ENCODE results near the gene ABCC2.

Gene ABCC2

GRCh38 chr10:99777918-99778714 is 4.3 kb upstream of the ABCC2 start:
- TF ChIP-seq, protein P1, sequence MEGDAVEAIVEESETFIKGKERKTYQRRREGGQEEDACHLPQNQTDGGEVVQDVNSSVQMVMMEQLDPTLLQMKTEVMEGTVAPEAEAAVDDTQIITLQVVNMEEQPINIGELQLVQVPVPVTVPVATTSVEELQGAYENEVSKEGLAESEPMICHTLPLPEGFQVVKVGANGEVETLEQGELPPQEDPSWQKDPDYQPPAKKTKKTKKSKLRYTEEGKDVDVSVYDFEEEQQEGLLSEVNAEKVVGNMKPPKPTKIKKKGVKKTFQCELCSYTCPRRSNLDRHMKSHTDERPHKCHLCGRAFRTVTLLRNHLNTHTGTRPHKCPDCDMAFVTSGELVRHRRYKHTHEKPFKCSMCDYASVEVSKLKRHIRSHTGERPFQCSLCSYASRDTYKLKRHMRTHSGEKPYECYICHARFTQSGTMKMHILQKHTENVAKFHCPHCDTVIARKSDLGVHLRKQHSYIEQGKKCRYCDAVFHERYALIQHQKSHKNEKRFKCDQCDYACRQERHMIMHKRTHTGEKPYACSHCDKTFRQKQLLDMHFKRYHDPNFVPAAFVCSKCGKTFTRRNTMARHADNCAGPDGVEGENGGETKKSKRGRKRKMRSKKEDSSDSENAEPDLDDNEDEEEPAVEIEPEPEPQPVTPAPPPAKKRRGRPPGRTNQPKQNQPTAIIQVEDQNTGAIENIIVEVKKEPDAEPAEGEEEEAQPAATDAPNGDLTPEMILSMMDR (conservative IDR thresholded peaks at IDR 0.05): no peak
- no peak overlapping the region for H3K27ac ChIP-seq

DNA sequence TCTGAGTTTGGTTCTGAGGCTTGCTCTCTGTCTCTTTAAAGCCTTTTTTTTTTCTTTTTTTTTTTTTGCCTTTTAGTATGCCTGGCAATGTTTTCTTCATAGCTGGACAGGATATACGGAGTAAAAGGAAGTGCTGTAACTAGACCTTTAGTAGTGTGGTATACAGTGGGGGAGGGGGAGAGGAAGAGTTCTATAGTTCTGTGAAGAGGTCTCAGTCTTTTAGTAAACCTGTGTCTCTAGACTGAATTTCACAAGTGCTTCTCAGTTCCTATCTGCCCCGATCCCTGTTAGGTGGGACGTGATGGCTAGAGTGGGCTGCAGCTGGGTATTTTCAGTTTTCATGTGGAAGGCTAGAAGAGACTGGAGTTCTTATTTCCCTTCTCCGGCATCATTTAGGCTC is 3.1 kb upstream of the ABCC2 start:
- TF ChIP-seq, protein P1 (conservative IDR thresholded peaks at IDR 0.05): no peak
- H3K27ac ChIP-seq: no peak overlapping the region

DNA sequence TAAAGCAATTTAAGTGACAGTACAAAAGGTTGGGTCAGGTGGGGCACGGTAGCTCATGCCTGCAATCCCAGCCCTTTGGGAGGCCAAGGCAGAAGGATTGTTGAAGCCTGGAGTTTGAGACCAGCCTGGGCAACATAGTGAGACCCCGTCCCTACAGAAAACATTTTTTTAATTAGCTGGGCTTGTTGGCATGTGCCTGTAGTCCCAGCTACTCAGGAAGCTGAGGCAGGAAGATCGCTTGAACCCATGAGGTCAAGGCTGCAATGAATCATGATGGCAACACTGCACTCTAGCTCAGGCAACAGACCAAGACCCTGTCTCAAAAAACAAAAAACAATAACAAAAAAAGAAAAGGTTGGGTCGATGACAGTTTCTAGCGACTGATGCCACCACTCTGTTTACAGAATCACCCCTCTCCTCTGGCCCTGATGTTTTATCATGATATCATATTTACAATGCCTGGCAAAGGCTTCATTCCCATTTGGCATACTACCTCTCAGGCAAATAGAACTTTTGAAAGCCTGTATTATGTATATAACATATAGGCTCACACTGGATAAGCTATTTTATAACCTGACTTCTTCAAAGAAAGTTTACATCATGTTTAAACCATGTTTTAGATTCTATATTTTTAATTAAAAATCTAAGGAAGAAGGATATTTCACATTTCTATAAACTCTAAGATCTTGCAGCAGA is 558 bp upstream of the ABCC2 start:
- no peak overlapping the region for H3K27ac ChIP-seq
- TF ChIP-seq, protein P1 (conservative IDR thresholded peaks at IDR 0.05): no peak

DNA sequence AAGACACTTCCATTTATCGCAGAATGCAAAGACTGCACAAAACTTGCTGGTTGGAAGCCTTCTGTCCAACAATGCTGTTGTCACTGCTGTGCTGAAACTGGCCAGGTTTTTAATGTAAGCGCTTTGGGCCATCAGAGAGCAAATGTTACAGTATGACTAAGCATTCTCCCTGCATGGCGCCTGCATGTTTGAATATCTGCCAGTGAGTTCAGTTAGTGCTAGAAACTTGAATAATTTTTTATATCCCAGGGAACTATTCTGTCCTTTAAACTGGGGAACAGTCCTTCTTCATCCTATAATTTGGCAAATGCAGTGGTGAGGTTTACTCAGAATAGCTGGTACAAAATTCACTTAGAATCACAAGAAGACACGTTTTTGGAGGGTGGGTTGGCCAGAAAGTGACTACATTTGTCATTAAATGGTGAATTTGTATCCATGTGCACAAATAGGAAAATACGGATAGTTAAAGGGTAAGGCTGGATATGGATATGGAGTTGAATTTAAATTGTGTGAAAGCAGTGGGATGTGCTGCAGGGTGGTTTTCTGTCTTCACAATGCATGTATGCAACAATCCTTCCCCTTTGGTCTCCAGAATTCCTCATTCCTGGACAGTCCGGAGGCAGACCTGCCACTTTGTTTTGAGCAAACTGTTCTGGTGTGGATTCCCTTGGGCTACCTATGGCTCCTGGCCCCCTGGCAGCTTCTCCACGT is 1.7 kb downstream of the ABCC2 start:
- TF ChIP-seq, protein P1 (conservative IDR thresholded peaks at IDR 0.05): no peak
- H3K27ac ChIP-seq: no peak overlapping the region

GRCh38 chr10:99784727-99785441 is 2.4 kb downstream of the ABCC2 start:
- TF ChIP-seq, protein P1 (conservative IDR thresholded peaks at IDR 0.05): no peak
- no peak overlapping the region for H3K27ac ChIP-seq

DNA sequence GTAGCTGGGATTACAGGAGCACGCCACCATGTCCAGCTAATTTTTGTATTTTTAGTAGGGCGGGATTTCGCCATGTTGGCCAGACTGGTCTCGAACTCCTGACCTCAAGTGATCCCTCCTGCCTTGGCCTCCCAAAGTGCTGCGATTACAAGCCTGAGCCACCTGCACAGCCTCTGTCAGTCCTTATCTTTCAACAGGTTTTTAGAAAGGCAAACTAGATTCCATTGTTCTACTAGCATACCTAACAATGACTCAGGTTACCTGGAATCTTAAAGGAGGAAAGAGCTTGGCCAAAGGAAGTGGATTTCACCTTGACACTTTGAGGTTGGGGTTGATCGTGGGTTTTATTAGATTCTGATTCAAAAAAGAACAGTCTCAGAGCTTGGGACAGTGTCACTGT is 3.2 kb downstream of the ABCC2 start:
- TF ChIP-seq, protein P1 (conservative IDR thresholded peaks at IDR 0.05): no peak
- H3K27ac ChIP-seq: no peak overlapping the region

All from VCaP (cell line).